Transverse colon (tissue), 4 donors: ENCODE data around the gene YJEFN3. TPM values are rescaled to one million over a fixed set of nuclear protein-coding genes. Genes with fewer than 3 reads are reported as not detected.

Experiments used
- DNase-seq: peaks from one replicate; pipeline ENCODE4 v3.0.0-alpha.2; 2019
- H3K27ac ChIP-seq, 4 donors: fragments of 200-600 bp; sonication (generic); 2 replicates each; pipeline ENCODE4 v1.5.1; 2016 to 2018; ENCODE audit warnings: inconsistent platforms in 4 of 4
- H3K27me3 ChIP-seq: fragments of 200-600 bp; sonication (generic); 2 replicates; pipeline ENCODE4 v1.5.1; 2017; ENCODE audit warnings: inconsistent platforms
- H3K36me3 ChIP-seq, 4 donors: fragments of 200-600 bp; sonication (generic); 2 replicates each; pipeline ENCODE4 v1.5.1; 2017 to 2019; ENCODE audit warnings: inconsistent platforms in 4 of 4
- H3K4me1 ChIP-seq, 4 donors: fragments of 200-600 bp; sonication (generic); 2 replicates each; pipeline ENCODE4 v1.5.1; 2017 to 2020; ENCODE audit warnings: inconsistent platforms in 4 of 4
- H3K4me3 ChIP-seq, 4 donors: fragments of 200-600 bp; sonication (generic); 1 replicate in 1 of 4; 2 replicates in 3 of 4; pipeline versions ENCODE4 v1.5.1 to v1.6.1; 2017 to 2019; ENCODE audit warnings: inconsistent platforms in 4 of 4
- H3K9me3 ChIP-seq, 2 donors: fragments of 200-600 bp; sonication (generic); 2 replicates each; pipeline ENCODE4 v1.5.1; 2017 to 2019; ENCODE audit warnings: inconsistent platforms in 2 of 2
- EP300 ChIP-seq: sonication (generic); formaldehyde crosslinking; IDR thresholded peaks from one replicate; pipeline ENCODE4 v1.6.1; 2017; ENCODE audit warnings: antibody characterized with exemption, low read depth
- POLR2A ChIP-seq: fragments of 450-650 bp; IDR thresholded peaks from one replicate; pipeline ENCODE4 v1.6.1; 2016; ENCODE audit warnings: antibody characterized with exemption, mild to moderate bottlenecking, moderate library complexity
- POLR2AphosphoS5 ChIP-seq, 3 donors: sonication (generic); formaldehyde crosslinking; IDR thresholded peaks; one replicate each; pipeline ENCODE4 v1.6.1; 2016; ENCODE audit warnings: antibody characterized with exemption in 3 of 3
- WGBS, 2 donors: methylation state at CpG; one replicate each; pipeline ENCODE4 v1.1.5; 2018; ENCODE audit warnings: low coverage in 1 of 2; 5-methylcytosine and 5-hydroxymethylcytosine counted together
- in situ Hi-C, 4 donors: fragments of 200-750 bp; cut with MboI; loops; one replicate each; pipeline versions ENCODE4 v1.15.0 to v1.15.1; 2017; ENCODE audit warnings: low sequenced_read_pairs in 3 of 4, low pct_ligation_motif_present in 1 of 4, low pct_unique_long_range_greater_than_20kb in 1 of 4
- intact Hi-C: fragments of 100-400 bp; cut with DNase I; formaldehyde crosslinking; loops from one replicate; pipeline ENCODE4 v1.15.1; 2023; ENCODE audit warnings: low total_unique reads
- total RNA-seq, 4 donors: library from RNA; depleted of rRNA; stranded (reverse); fragments of >200 nt; gene quantifications; one replicate each; pipeline ENCODE4 v1.1.0, GENCODE V29; 2016
- TF ChIP-seq, protein P1 (sequence below), 5 experiments: fragments of 200-600 bp in 3 of 5; fragments of 450-650 bp in 2 of 5; sonication (generic) in 3 of 5; IDR thresholded peaks; 1 replicate in 2 of 5; 2 replicates in 3 of 5; pipeline ENCODE4 v1.5.1; 2016 to 2017; ENCODE audit warnings: antibody characterized with exemption in 5 of 5, inconsistent platforms in 3 of 5, mild to moderate bottlenecking in 2 of 5, moderate library complexity in 1 of 5

The YJEFN3 gene
- total RNA-seq, 4 donors from 2014 or later: 3.5 to 6.0 (median 4.0) TPM

DNA sequence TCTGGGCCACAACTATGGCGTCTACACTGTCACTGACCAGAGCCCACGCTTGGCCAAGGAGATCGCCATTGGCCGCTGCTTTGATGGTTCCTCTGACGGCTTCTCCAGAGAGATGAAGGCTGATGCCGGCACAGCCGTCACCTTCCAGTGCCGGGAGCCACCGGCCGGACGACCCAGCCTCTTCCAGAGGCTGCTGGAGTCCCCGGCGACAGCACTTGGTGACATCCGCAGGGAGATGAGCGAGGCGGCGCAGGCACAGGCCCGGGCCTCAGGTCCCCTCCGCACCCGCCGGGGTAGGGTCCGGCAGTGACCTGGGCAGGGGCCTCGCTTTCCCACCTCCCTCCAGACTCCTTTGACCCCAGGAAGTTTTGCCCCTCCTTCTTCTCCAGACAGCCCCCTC, 17.0 kb downstream of the YJEFN3 start:
- intact Hi-C loops (no loop called here), in situ Hi-C loops (loop anchor here in 3 of 4 donors (25.0 kb wide), 3 partner anchors 92 to 742 kb away; partner anchors contain the start of genes GMIP (in 1 of the 3) and LPAR2 (in 1 of the 3))
- Histone ChIP-seq H3K4me3 (no peak overlapping the region), H3K27ac (no peak overlapping the region), H3K36me3 (no peaks in the 10 kb centered on the region), H3K27me3 (peaks cover 67% of the 10 kb centered on the region), H3K4me1 (peaks cover 3 to 11% (median 8%) of the 10 kb centered on the region in 4 donors), H3K9me3 (no peaks in the 10 kb centered on the region)
- TF ChIP-seq EP300 (no peak), POLR2AphosphoS5 (IDR thresholded peaks at IDR 0.05) (no peak), POLR2A (no peak)
- TF ChIP-seq, protein P1, sequence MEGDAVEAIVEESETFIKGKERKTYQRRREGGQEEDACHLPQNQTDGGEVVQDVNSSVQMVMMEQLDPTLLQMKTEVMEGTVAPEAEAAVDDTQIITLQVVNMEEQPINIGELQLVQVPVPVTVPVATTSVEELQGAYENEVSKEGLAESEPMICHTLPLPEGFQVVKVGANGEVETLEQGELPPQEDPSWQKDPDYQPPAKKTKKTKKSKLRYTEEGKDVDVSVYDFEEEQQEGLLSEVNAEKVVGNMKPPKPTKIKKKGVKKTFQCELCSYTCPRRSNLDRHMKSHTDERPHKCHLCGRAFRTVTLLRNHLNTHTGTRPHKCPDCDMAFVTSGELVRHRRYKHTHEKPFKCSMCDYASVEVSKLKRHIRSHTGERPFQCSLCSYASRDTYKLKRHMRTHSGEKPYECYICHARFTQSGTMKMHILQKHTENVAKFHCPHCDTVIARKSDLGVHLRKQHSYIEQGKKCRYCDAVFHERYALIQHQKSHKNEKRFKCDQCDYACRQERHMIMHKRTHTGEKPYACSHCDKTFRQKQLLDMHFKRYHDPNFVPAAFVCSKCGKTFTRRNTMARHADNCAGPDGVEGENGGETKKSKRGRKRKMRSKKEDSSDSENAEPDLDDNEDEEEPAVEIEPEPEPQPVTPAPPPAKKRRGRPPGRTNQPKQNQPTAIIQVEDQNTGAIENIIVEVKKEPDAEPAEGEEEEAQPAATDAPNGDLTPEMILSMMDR (IDR thresholded peaks at IDR 0.05): no peak
- no peak for DNase-seq
- WGBS, 2 donors: 73 to 91% methylated on average over 3 to 22 of the region's 23 CpGs

DNA sequence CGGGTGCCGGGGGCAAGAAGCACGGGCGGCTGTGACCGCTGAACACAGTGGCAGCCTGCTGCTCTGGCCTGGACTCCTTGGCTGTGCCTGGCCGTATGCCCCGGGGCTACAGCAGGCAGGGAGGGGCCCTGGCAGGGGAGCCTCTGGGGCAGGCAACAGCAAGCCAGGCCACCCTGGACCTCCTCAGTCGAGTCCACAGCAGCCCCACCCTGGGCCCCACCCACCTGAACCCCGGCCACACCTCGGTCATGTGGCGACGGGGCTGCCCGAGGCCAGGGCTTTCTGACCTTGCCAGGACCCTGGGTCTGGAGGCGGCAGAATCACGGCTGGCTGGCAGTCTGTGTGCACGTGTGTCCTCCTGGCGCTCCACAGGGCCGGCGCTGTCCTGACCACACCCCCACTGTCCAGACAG, 18.0 kb downstream of the YJEFN3 start:
- in situ Hi-C loops (loop anchor here in 3 of 4 donors (25.0 kb wide), 3 partner anchors 91 to 741 kb away; partner anchors contain the start of genes GMIP (in 1 of the 3) and LPAR2 (in 1 of the 3)), intact Hi-C loops (no loop called here)
- peaks cover 57% of the 10 kb centered on the region for H3K27me3 ChIP-seq
- H3K4me3 ChIP-seq: no peak overlapping the region
- H3K9me3 ChIP-seq: no peaks in the 10 kb centered on the region
- TF ChIP-seq POLR2A: no peak
- TF ChIP-seq, protein P1 (IDR thresholded peaks at IDR 0.05): no peak
- no peak for TF ChIP-seq POLR2AphosphoS5 (IDR thresholded peaks at IDR 0.05)
- TF ChIP-seq EP300: no peak
- H3K27ac ChIP-seq: no peak overlapping the region
- peaks cover 0 to under 1% (median 0%) of the 10 kb centered on the region in 4 donors for H3K4me1 ChIP-seq
- no peaks in the 10 kb centered on the region for H3K36me3 ChIP-seq
- WGBS, 2 donors: 39% methylated on average over 16 of the region's 19 CpGs; no CpG with 5 or more reads in 1 of the 2 donors
- no peak for DNase-seq

DNA sequence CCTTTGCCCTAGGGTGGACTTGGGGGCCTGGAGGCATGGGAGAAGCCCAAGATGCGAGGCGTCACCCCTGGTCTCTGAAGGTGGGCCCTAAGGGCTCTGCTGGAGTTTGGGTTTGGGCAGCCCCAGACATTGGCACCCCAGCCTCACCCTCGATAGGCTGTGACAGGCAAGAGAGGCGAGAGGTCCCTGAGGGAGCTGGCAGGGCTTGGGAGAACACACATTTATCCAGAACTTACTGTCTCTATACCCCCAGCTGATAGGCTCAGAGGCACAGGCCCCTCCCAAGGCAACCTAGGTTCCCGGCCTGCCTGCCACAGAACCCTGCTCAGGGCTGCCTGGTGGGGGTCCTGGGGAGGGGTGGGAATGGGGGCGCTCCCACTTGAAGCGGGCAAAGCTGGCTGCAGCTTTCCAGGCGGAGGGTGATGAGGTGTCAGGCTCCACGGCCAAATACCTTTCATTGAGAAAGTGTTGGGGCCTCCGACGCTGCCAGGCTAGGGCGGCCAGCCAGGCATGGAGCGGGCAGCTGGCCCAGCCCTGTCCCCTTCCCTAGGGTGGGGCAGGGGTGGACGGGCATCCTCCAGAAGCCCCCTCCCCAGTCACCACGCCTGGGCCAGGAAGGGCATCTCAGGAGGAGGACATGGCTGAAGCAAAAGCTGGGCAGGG, 19.1 kb downstream of the YJEFN3 start:
- no peak for TF ChIP-seq EP300
- H3K36me3 ChIP-seq: no peaks in the 10 kb centered on the region
- no peaks in the 10 kb centered on the region for H3K4me1 ChIP-seq
- DNase-seq: no peak
- no peaks in the 10 kb centered on the region for H3K9me3 ChIP-seq
- peaks cover 48% of the 10 kb centered on the region for H3K27me3 ChIP-seq
- H3K4me3 ChIP-seq: no peak overlapping the region
- H3K27ac ChIP-seq: no peak overlapping the region
- intact Hi-C loops: no loop called here
- 62% methylated on average over 13 of the region's 15 CpGs; no CpG with 5 or more reads in 1 of the 2 donors for WGBS, 2 donors
- in situ Hi-C loops: loop anchor here in 3 of 4 donors (25.0 kb wide), 3 partner anchors 89 to 739 kb away; partner anchors contain the start of genes GMIP (in 1 of the 3) and LPAR2 (in 1 of the 3)

DNA sequence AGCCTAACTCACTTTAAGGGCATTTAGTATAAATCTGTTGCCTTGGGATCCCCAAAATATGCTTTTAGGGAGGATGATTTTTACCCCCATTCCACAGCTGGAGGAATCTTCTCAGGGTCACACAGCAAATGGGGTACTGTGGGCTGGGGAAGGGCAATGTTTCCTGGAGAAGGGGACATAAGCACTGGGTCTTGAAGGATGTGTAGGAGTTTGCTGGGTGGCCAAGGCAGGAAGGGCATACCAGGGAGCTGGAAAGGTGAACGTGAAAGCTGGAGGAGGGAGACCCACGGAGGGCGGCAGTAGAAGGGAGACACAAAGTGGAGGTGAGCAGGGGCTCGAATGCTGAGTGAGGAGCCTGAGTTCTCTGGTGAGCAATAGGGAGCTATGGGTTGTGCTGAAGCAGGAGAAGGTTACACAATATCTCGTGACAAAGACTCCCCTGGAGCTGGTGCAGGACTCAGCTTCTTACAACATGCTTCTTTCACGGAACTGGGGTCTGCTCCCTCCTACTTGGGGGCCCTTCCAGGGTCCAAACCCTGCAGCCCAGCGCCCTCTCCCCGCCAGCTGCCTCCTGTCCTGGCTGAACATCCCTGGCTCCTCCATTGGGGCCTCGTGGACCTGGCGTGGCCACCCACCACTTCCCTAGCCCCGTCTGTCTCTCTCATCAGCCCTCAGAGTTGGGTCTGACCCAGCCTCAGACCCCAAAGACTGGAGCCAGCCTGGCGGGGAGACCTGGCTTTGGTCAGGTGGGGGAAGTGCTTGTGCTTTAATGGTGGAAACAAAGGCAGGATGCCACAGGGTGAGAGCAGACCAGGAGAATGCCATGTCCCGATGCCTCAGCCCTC, 20.4 kb downstream of the YJEFN3 start:
- no peaks in the 10 kb centered on the region for H3K36me3 ChIP-seq
- no peak overlapping the region for H3K27ac ChIP-seq
- no peak for DNase-seq
- in situ Hi-C loops (loop anchor here in 3 of 4 donors (25.0 kb wide), 3 partner anchors 88 to 738 kb away; partner anchors contain the start of genes GMIP (in 1 of the 3) and LPAR2 (in 1 of the 3)), intact Hi-C loops (no loop called here)
- no peaks in the 10 kb centered on the region for H3K9me3 ChIP-seq
- H3K4me3 ChIP-seq: no peak overlapping the region
- TF ChIP-seq POLR2AphosphoS5 (IDR thresholded peaks at IDR 0.05): no peak
- TF ChIP-seq, protein P1 (IDR thresholded peaks at IDR 0.05): no peak
- no peak for TF ChIP-seq EP300
- no peak for TF ChIP-seq POLR2A
- WGBS, 2 donors: 62 to 75% methylated on average over 4 to 12 of the region's 13 CpGs
- peaks cover 38% of the 10 kb centered on the region for H3K27me3 ChIP-seq
- H3K4me1 ChIP-seq: no peaks in the 10 kb centered on the region
